Erythroblast (primary cell): ENCODE data around the gene GBP5.

Experiments
- GATA1 ChIP-seq: IDR thresholded peaks from 2 replicates; pipeline ENCODE4 v1.6.1; 2011; ENCODE audit warnings: low read depth, mild to moderate bottlenecking, control low read depth, low read length, moderate library complexity
- POLR2A ChIP-seq: IDR thresholded peaks from 2 replicates; pipeline ENCODE4 v1.6.1; 2011; ENCODE audit warnings: mild to moderate bottlenecking, low read length

GRCh38 chr1:89274411-89274857 is 1.8 kb upstream of the GBP5 start:
- TF ChIP-seq POLR2A (no peak), GATA1 (no peak)
